Transverse colon (tissue), 3 donors: ENCODE measurements around the gene KCNJ9.

Source experiments
- EP300 ChIP-seq: sonication (generic); formaldehyde crosslinking; IDR thresholded peaks from one replicate; pipeline ENCODE4 v1.6.1; 2017; ENCODE audit warnings: antibody characterized with exemption, low read depth
- POLR2A ChIP-seq: fragments of 450-650 bp; IDR thresholded peaks from one replicate; pipeline ENCODE4 v1.6.1; 2016; ENCODE audit warnings: antibody characterized with exemption, mild to moderate bottlenecking, moderate library complexity
- TF ChIP-seq, protein P1 (sequence below), 5 experiments: fragments of 200-600 bp in 3 of 5; fragments of 450-650 bp in 2 of 5; sonication (generic) in 3 of 5; IDR thresholded peaks; 1 replicate in 2 of 5; 2 replicates in 3 of 5; pipeline ENCODE4 v1.5.1; 2016 to 2017; ENCODE audit warnings: antibody characterized with exemption in 5 of 5, inconsistent platforms in 3 of 5, mild to moderate bottlenecking in 2 of 5, moderate library complexity in 1 of 5

DNA sequence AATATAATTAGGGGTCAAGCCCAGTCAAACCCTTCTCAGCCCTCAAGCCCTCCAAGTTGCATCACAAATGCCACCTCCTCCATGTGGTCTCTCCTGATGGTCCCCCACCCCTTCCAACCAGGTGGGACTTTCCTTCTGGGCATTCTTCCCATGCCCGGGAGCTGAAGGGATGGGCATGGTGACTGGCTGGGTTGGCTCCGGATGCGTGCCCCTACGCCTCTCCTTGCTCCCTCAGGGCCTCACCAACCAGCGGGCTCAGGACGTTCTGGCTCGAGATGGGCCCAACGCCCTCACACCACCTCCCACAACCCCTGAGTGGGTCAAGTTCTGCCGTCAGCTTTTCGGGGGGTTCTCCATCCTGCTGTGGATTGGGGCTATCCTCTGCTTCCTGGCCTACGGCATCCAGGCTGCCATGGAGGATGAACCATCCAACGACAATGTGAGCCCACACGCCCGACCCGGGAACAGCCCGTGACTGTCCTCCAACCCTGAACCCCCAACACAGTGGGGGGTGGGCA lies 41.7 kb downstream of the KCNJ9 start:
- TF ChIP-seq, protein P1, sequence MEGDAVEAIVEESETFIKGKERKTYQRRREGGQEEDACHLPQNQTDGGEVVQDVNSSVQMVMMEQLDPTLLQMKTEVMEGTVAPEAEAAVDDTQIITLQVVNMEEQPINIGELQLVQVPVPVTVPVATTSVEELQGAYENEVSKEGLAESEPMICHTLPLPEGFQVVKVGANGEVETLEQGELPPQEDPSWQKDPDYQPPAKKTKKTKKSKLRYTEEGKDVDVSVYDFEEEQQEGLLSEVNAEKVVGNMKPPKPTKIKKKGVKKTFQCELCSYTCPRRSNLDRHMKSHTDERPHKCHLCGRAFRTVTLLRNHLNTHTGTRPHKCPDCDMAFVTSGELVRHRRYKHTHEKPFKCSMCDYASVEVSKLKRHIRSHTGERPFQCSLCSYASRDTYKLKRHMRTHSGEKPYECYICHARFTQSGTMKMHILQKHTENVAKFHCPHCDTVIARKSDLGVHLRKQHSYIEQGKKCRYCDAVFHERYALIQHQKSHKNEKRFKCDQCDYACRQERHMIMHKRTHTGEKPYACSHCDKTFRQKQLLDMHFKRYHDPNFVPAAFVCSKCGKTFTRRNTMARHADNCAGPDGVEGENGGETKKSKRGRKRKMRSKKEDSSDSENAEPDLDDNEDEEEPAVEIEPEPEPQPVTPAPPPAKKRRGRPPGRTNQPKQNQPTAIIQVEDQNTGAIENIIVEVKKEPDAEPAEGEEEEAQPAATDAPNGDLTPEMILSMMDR (IDR thresholded peaks at IDR 0.05): no peak
- TF ChIP-seq POLR2A: no peak
- TF ChIP-seq EP300: no peak
